Stimulated activated CD4-positive, alpha-beta T cell treated with anti-CD3 and anti-CD28 coated beads, Interleukin-1b, Interleukin-23, amount 100 ng/mL, for 24 hours (primary cell): ENCODE measurements around the gene MAGI1.

ENCODE experiments used
- DNase-seq, 4 experiments: peaks; one replicate each; pipeline ENCODE4 v3.0.0-alpha.2; 2020; ENCODE audit warnings: low read depth in 4 of 4, low spot score in 1 of 4

The MAGI1 gene

GRCh38 chr3:65946438-65946837 lies 92.3 kb downstream of the MAGI1 start:
- DNase-seq: no peak

GRCh38 chr3:65945953-65946352 lies 92.8 kb downstream of the MAGI1 start:
- no peak for DNase-seq

GRCh38 chr3:65945480-65945879 lies 93.2 kb downstream of the MAGI1 start:
- DNase-seq: no peak

DNA sequence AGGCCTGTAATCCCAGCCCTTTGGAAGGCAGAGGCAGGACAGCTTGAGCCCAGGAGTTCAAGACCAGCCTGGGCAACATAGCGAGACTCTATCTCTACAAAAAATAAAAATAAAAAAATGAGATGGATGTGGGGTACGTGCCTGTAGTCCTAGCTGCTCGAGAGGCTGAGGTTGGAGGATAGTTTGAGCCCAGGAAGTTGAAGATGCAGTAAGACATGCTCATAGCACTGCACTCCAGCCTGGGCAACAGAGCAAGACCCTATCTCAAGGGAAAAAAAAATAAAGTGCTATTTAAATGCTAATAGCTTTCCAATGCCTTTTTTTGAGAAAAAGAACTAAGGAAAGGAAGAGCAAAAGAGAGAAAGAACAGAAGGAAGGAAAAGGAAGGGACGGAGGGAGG lies 94.5 kb downstream of the MAGI1 start:
- DNase-seq: no peak

- DNase-seq: no peak
Measured at GRCh38 chr3:65939801-65940246, 98.9 kb downstream of the MAGI1 start.

GRCh38 chr3:65939184-65939583 lies 99.5 kb downstream of the MAGI1 start:
- DNase-seq: no peak

- no peak for DNase-seq
Measured at GRCh38 chr3:65938676-65939075, 100.0 kb downstream of the MAGI1 start.

GRCh38 chr3:65938147-65938546 lies 100.6 kb downstream of the MAGI1 start:
- DNase-seq: no peak

DNA sequence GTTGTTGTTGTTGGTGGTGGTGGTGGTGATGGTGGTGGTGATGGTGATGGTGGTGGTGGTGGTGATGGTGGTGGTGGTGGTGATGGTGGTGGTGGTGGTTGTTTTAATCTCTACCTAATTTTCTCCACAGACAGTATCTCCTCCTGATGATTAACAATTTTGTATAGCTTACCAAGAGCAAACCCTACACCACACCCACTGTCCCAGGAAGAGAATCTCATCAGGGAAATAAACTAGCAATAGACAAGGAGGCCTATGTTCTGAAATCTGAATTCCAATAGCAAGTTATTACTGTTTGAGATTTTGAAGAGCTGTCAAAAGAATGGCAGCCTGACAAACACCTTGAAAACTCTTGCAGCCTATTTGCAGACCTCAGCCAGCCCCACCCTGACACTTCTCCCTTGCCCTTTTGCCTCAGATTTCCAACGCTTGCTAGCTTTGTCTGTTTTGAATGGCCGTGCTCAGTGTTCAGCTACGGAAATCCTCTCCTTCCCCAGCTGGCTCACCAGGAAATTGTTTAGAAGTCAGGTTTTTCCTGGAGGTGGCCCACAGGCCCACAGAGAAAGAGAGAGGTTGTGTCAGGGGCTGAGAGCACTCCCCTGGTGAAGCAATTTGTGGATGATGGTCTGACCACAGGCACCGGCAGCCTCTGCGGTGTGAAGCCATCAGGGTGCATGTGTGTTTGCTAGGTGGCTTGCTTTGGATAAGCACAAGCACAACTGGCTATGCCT lies 101.6 kb downstream of the MAGI1 start:
- DNase-seq: no peak

DNA sequence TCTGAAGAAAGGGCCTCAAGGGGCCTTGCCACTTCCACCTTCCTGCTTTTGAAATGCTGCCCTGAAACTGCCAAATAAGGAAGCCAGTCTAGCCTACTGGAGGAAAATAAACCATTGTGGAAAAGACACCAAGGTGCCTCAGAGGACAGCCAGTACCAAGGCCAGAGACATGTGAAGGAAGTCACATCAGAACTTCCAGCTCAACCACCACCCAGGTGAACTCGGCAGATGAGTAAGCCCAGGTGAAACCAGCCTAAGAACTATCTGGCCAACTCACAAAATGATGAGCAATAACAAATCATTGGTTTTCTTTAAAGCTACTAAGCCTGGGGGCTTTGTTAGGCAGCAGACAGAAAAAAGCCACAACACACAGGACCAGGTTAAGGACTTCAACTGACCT lies 103.0 kb downstream of the MAGI1 start:
- no peak for DNase-seq

- no peak for DNase-seq
Measured at GRCh38 chr3:65930648-65931047, 108.1 kb downstream of the MAGI1 start.

DNA sequence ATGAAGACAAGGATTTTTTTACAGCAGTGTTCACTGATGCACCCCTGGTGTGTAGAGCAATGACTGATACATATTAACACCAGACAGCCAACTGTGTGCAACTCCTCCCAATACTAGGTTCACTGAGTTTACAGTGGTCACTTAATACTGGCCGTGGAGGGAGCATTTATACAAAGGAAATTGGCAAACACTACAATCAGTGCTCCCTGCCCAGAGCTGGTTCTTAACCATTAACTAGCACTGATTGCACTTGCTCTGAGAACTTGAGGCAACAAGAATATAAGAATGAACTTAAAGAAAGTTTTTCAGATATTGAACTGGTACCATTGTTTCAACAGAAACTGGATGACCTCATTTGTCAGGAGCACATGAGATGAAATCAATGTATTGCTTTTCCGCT lies 110.6 kb downstream of the MAGI1 start:
- DNase-seq: no peak

GRCh38 chr3:65927576-65927975 lies 111.1 kb downstream of the MAGI1 start:
- DNase-seq: no peak

GRCh38 chr3:65925254-65925954 lies 113.3 kb downstream of the MAGI1 start:
- no peak for DNase-seq

GRCh38 chr3:65924762-65925161 lies 114.0 kb downstream of the MAGI1 start:
- no peak for DNase-seq

DNA sequence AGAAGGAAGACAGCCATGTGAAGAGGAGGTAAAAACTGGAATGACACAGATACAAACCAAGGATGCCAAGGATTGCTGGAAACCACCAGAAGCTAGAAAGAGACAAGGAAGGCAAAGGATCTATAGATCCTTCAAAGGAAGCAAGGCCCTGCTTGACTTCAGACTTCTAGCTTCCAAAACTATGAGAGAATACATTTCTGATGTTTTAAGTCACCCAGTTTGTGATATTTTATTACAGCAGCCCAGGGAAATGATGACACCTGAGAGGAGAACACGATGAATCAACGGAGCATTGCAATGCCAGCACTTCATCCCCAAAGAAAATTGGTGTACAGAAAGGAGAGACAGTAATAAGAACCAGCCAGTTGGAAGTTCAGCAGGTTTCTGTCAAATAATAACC lies 116.3 kb downstream of the MAGI1 start:
- no peak for DNase-seq

- no peak for DNase-seq
Measured at GRCh38 chr3:65919826-65920225, 118.9 kb downstream of the MAGI1 start.

GRCh38 chr3:65915477-65915876 lies 123.2 kb downstream of the MAGI1 start:
- DNase-seq: no peak

GRCh38 chr3:65914740-65915367 lies 123.9 kb downstream of the MAGI1 start:
- DNase-seq: no peak

GRCh38 chr3:65914032-65914739 lies 124.5 kb downstream of the MAGI1 start:
- no peak for DNase-seq

- DNase-seq: no peak
Measured at GRCh38 chr3:65912647-65913046, 126.1 kb downstream of the MAGI1 start.

- no peak for DNase-seq
Measured at GRCh38 chr3:65908588-65908987, 130.1 kb downstream of the MAGI1 start.
